ENCODE measurements around the gene NFIA. TPM values are rescaled to one million over a fixed set of nuclear protein-coding genes. Genes with fewer than 3 reads are reported as not detected.

The NFIA gene
- total and polyA plus RNA-seq, 2 of the 13 experiments (the other 11 are each of a cell fraction or from before 2014, with no cell fraction given), result 14.7 to 28.5 TPM

- intact Hi-C loops (cut with micrococcal nuclease; ENCODE audit: unreplicated experiment), result loop anchor here (2.0 to 5.0 kb wide), 2 partner anchors 45 to 215 kb away; no protein-coding TSS in a partner anchor
- no peak for DNase-seq (ENCODE audit: low spot score)
- FAIRE-seq, result no peak
- POLR2A ChIA-PET, result interaction anchor here (0.9 to 1.1 kb wide), 3 partner anchors 11 to 255 kb away, joined by 3 to 8 read pairs (median 3); partner anchors contain the start of gene NFIA
- Histone ChIP-seq H3K4me3 (replicated peaks in 1 of 3; ENCODE audit: insufficient read depth in 1 of 3, low read depth in 2 of 3, low read length in 3 of 3) (peak overlapping the region in 2 of 3 experiments; percentile 2 to 37; a peak in 1 of 6 replicates), H2AFZ (ENCODE audit: low read length) (no peak overlapping the region), H3K9ac (ENCODE audit: insufficient read depth, low read depth, low read length) (peak overlapping the region; percentile 56), H3K79me2 (ENCODE audit: insufficient read depth, low read length) (peaks cover 10% of the 10 kb centered on the region), H3K27me3 (ENCODE audit: control insufficient read depth in 1 of 2, insufficient read depth in 2 of 2, low read length in 2 of 2) (no peaks in the 10 kb centered on the region), H3K36me3 (replicated peaks in 1 of 2; ENCODE audit: control insufficient read depth in 1 of 2, insufficient read depth in 2 of 2, low read length in 2 of 2) (peaks cover 7 to 19% of the 10 kb centered on the region in 2 experiments), H3K27ac (ENCODE audit: extremely low read length, insufficient read depth, low read length) (peak overlapping the region; percentile 78), H4K20me1 (ENCODE audit: insufficient read depth, low read length) (no peaks in the 10 kb centered on the region; the same call in 1 of the 2 replicates), H3K4me1 (ENCODE audit: insufficient read depth, low read length) (peaks cover 43% of the 10 kb centered on the region), H3K4me2 (ENCODE audit: low read depth, low read length) (peak overlapping the region; percentile 67), H3K9me3 (ENCODE audit: low read length) (no peaks in the 10 kb centered on the region)
- 33% methylated on average over 1 of the region's 1 CpG for WGBS (ENCODE audit: low lambda C conversion rate)
- peak; percentile 29 for ATAC-seq
- TSS peak; percentile 97 for BruUV-seq (replicated peaks)
- TF ChIP-seq MAFK (conservative IDR thresholded peaks at IDR 0.05 in 1 of 2, IDR thresholded peaks at IDR 0.05 in 1 of 2; ENCODE audit: low read length in 2 of 2) (0 out of 4 replicates have a peak, but pooled peaks of 1 of the 2 experiments have one; percentile 14), ZNF354B (CRISPR knock-in tag; IDR thresholded peaks at IDR 0.05) (no peak), HHEX (CRISPR knock-in tag; IDR thresholded peaks at IDR 0.05) (no peak), DMAP1 (CRISPR knock-in tag; IDR thresholded peaks at IDR 0.05) (0 out of 2 replicates have a peak, but pooled peaks have one; percentile 27), TOE1 (CRISPR knock-in tag; IDR thresholded peaks at IDR 0.05) (no peak), SMARCE1 (IDR thresholded peaks at IDR 0.05; ENCODE audit: borderline replicate concordance) (no peak), ZNF607 (CRISPR knock-in tag; IDR thresholded peaks at IDR 0.05; ENCODE audit: borderline replicate concordance) (peak; percentile 17; the same call in 1 of the 2 replicates), MAFF (IDR thresholded peaks at IDR 0.05; ENCODE audit: low read depth, low read length) (0 out of 2 replicates have a peak, but pooled peaks have one; percentile 41), YEATS4 (CRISPR knock-in tag; IDR thresholded peaks at IDR 0.05; ENCODE audit: borderline replicate concordance) (peak; percentile 25; the same call in 1 of the 2 replicates)
- TF ChIP-seq, protein P1, sequence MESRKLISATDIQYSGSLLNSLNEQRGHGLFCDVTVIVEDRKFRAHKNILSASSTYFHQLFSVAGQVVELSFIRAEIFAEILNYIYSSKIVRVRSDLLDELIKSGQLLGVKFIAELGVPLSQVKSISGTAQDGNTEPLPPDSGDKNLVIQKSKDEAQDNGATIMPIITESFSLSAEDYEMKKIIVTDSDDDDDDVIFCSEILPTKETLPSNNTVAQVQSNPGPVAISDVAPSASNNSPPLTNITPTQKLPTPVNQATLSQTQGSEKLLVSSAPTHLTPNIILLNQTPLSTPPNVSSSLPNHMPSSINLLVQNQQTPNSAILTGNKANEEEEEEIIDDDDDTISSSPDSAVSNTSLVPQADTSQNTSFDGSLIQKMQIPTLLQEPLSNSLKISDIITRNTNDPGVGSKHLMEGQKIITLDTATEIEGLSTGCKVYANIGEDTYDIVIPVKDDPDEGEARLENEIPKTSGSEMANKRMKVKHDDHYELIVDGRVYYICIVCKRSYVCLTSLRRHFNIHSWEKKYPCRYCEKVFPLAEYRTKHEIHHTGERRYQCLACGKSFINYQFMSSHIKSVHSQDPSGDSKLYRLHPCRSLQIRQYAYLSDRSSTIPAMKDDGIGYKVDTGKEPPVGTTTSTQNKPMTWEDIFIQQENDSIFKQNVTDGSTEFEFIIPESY (CRISPR knock-in tag; IDR thresholded peaks at IDR 0.05), result no peak
- in situ Hi-C loops (cut with HindIII; ENCODE audit: extremely low pct_ligation_motif_present, low pct_unique_long_range_greater_than_20kb), result loop anchor here (5.0 kb wide), 1 partner anchor 285 kb away; no protein-coding TSS in a partner anchor
- CTCF ChIA-PET (ENCODE audit: low intra/inter-chr PET ratio, low total read pairs), result interaction anchor here (1.5 kb wide), 1 partner anchor 287 kb away, joined by 5 read pairs; no protein-coding TSS in a partner anchor
Measured at GRCh38 chr1:61337441-61337951, 255.1 kb downstream of the NFIA start.
